IPS-18a (cell line): ENCODE measurements around the gene AHRR.
"Not testable (repeated sequence)": the region's sequence is repeated elsewhere in the genome, so short reads cannot be mapped to it uniquely, and the experiment has no call there.

Experiments
- H3K27ac ChIP-seq: one replicate; pipeline ENCODE4 v1.5.1; 2013; ENCODE audit warnings: low read length
- H3K27me3 ChIP-seq: one replicate; pipeline ENCODE4 v1.6.1; 2013; ENCODE audit warnings: mild to moderate bottlenecking, low read length; ENCODE audit not compliant: control insufficient read depth, insufficient read depth
- H3K36me3 ChIP-seq: one replicate; pipeline ENCODE4 v1.6.1; 2013; ENCODE audit warnings: low read depth, low read length; ENCODE audit not compliant: control insufficient read depth
- H3K4me1 ChIP-seq: one replicate; pipeline ENCODE4 v1.6.1; 2013; ENCODE audit warnings: low read depth, low read length; ENCODE audit not compliant: control insufficient read depth
- H3K4me3 ChIP-seq: one replicate; pipeline ENCODE4 v1.5.1; 2013; ENCODE audit warnings: low read length
- H3K9ac ChIP-seq: one replicate; pipeline ENCODE4 v1.6.1; 2013; ENCODE audit warnings: mild to moderate bottlenecking, low read length, moderate library complexity
- H3K9me3 ChIP-seq: one replicate; pipeline ENCODE4 v1.6.1; 2013; ENCODE audit warnings: low read depth, low read length; ENCODE audit not compliant: control insufficient read depth

The AHRR gene

DNA sequence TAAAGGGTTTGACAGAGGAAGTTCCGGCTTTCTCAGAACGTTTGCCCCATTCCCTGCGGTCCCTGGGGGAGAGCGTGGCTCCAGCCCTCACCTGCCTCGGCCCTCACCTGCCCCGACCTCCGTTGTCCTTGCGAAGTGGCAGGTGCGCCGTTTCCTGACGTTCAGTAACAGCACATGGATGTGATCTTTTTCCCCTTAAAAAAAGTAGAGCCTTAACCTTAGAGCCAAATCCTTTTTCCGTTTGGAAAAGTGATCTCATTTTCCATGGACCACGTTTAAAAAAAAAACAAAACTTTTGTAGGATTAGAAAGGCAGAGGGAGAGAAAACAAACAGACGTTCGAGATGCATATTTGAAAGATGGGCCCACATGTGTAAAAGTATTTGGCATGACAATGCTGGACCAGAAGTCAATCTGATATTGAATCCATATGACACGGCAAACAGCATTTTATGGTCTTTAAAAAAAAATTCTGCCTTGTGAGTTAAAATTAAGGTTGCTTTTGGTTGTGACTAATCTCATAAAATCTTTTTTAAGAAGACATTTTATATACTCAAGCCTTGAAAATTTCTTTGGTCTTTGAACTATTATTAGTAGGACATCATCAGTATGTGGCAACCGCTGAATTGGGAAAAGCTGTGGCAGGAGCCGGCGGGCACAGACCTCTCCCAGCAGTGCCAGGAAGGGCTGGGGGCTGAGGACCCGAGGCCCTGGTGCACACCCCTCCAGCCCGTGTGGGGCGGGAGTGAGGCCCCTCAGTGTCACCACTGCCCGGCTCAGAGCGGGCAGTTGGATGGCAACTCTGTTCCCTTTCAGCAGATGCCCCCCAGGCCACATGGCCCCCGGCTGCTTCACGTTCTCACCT is 79.0 kb downstream of the AHRR start:
- H3K27ac ChIP-seq = peak overlapping the region; percentile 65
- peak overlapping the region; percentile 45 for H3K4me3 ChIP-seq

DNA sequence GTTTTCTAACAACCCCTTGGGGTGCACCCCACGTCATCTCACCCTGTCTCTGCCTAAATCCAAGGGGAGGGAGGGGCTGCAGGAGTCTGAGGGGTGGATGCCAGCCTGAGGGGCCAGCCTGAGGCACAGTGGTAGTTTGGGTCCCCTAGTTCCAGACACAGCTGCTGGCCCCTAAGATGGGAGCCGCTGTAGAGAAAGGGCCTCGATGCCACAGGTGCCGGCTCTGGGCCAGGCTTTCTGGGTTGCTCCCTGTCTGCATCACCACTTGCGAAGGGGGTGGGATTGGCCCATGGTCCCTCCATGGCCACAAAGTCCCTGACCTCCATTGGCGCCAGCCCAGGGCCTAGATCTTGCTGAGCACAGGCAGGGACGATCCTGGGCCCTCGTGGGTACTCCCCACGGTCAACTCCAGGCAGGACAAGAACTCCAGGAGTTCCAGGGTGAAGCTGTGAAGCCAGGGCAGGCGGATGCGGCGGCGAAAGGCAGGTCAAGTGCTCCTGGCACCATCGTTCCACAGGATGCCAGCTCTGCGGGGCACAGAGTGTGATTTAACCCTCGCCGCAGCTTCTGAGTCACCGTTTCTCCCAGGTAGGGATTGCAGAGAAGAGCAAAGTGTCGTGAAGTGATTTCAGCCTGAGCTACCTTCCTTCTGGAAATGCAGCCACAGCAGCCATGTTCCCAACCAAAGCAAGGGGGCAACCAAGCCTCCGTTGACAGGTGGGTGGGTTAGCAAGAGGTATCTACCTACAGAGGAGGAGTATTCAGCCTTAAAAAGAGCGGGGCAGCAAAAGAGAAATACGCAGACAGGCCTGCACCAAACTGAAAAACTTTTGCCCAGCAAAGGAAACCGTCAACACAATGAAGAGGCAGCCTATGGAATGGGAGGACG is 79.9 kb downstream of the AHRR start:
- no peak overlapping the region for H3K27ac ChIP-seq
- H3K36me3 ChIP-seq = no peaks in the 10 kb centered on the region
- H3K9me3 ChIP-seq = no peaks in the 10 kb centered on the region
- H3K4me1 ChIP-seq = peaks cover 19% of the 10 kb centered on the region
- no peak overlapping the region for H3K4me3 ChIP-seq
- no peak overlapping the region for H3K9ac ChIP-seq
- peaks cover 19% of the 10 kb centered on the region for H3K27me3 ChIP-seq

More for the DNA sequence above, 79.0 kb downstream of the AHRR start:
- H3K27me3 ChIP-seq = peaks cover 19% of the 10 kb centered on the region
- H3K9ac ChIP-seq = peak overlapping the region; percentile 82
- no peaks in the 10 kb centered on the region for H3K36me3 ChIP-seq
- peaks cover 19% of the 10 kb centered on the region for H3K4me1 ChIP-seq
- H3K9me3 ChIP-seq = no peaks in the 10 kb centered on the region

DNA sequence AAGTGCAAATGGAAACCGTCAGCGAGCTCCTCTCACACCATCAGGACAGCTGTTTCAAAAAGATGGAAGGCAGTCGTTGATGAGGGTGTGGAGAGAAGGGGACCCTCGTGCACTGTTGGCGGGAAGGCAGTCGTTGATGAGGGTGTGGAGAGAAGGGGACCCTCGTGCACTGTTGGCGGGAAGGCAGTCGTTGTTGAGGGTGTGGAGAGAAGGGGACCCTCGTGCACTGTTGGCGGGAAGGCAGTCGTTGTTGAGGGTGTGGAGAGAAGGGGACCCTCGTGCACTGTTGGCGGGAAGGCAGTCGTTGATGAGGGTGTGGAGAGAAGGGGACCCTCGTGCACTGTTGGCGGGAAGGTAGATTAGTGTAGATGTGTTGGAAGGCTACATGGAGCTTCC is 80.7 kb downstream of the AHRR start:
- peaks cover 19% of the 10 kb centered on the region for H3K27me3 ChIP-seq
- H3K27ac ChIP-seq, H3K9me3 ChIP-seq, H3K4me3 ChIP-seq, H3K9ac ChIP-seq, H3K36me3 ChIP-seq: not testable (repeated sequence)
- H3K4me1 ChIP-seq = peaks cover 19% of the 10 kb centered on the region

DNA sequence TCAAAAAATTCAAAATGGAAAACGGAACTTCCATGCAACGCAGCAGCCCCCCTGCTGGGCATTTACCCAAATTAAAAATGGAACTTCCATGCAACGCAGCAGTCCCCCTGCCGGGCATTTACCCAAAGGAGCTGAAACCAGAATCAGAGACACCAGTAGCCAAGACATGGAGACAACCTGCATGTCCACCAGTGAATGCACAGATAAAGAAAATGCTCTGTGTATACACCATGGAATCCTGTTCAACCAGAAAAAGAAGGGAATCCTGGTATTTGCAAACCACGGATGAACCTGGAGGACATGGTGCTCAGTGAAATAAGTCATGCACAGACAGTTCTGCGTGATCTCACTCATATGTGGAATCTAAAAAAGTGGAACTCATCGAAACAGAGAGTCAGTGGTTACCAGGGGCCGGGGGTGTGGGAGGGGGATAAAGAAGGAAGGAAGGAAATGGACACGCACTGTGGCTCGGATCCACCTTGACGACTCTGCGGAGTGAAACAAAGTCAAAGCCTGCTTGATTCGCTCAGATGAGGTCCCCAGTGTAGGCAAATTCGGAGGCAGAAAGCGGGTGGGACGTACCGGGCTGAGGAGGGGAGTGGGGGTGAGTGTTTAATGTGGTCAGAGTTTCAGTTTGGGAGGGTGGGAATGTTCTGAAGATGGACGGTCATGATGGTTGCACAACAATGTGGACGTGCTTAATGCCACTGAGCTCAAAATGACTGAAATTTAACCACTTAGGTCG is 81.3 kb downstream of the AHRR start:
- no peak overlapping the region for H3K4me3 ChIP-seq
- H3K27ac ChIP-seq = no peak overlapping the region
- peaks cover 19% of the 10 kb centered on the region for H3K4me1 ChIP-seq
- H3K27me3 ChIP-seq = peaks cover 19% of the 10 kb centered on the region
- H3K9me3 ChIP-seq = no peaks in the 10 kb centered on the region
- H3K36me3 ChIP-seq = no peaks in the 10 kb centered on the region
- no peak overlapping the region for H3K9ac ChIP-seq

DNA sequence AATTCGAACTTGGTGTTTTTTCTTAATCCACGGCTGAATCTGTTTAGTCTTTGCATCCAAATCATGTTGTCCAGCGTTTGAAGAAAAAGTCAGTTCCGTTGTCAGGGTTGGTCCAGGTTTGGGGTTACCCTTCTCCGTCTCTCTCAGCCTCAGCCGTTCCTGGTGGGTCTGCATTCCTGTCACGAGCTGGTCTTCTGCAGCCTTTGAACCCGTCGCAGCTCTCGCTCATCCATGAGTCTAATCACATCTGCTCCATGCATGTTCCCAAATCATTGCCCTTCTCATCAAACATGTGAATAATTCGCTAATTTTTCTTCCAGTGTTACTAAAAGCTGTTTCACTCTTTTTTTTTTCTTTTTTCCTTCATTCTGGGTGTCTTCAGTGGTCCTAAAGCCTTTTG is 82.5 kb downstream of the AHRR start:
- no peak overlapping the region for H3K27ac ChIP-seq
- H3K9me3 ChIP-seq = no peaks in the 10 kb centered on the region
- H3K27me3 ChIP-seq = peaks cover 19% of the 10 kb centered on the region
- H3K4me1 ChIP-seq = peaks cover 17% of the 10 kb centered on the region
- no peaks in the 10 kb centered on the region for H3K36me3 ChIP-seq
- no peak overlapping the region for H3K4me3 ChIP-seq
- no peak overlapping the region for H3K9ac ChIP-seq

DNA sequence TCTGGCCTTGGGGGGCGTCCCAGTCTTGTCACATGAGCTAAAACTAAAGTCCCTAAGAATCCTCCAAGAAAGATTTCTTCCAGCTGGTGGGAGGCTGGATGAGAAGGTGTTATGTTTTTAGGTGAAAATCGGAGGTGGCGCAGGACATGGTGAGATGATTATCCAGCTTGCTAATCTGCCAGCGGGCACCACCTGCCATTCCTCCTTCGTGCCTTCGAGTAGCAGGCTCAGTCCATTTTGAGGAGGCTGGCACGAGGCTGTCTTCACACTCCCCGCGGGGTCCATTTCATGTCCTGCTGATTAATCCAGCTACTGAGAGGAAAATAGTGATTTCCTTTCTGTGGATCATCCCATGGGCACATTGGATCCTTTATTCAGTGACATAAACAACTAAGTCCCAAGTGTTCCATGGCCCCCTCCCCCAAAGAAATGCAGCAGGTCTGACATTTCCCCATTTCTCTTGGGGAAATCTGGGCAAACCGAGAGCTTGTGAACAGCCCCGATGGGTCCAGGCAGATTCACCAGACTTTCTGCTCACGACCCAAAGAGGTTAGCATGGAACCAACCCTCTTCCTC is 83.2 kb downstream of the AHRR start:
- H3K36me3 ChIP-seq = no peaks in the 10 kb centered on the region
- no peak overlapping the region for H3K4me3 ChIP-seq
- H3K27ac ChIP-seq = no peak overlapping the region
- peaks cover 10% of the 10 kb centered on the region for H3K4me1 ChIP-seq
- no peaks in the 10 kb centered on the region for H3K9me3 ChIP-seq
- H3K27me3 ChIP-seq = peaks cover 11% of the 10 kb centered on the region
- no peak overlapping the region for H3K9ac ChIP-seq

DNA sequence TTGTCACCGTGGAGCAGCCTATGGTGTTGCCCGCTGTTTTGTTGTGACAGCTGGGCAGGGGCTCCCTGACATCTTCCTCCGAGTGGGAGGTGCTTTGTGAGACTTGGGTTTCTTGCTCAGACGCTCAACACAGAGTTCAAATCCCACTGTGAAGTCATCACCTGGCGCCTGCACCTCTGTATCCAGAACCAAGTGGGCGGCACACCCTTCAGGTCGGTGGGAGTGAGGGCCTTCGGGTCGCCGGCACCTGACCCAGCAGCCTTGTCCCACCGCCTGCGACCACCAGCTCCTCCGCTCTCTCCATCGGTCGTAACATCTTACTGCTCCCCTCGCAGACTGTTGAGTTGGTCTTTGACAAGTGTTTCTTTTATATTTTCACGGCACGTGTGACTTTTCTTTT is 83.9 kb downstream of the AHRR start:
- no peak overlapping the region for H3K9ac ChIP-seq
- no peaks in the 10 kb centered on the region for H3K36me3 ChIP-seq
- no peak overlapping the region for H3K4me3 ChIP-seq
- no peaks in the 10 kb centered on the region for H3K9me3 ChIP-seq
- peaks cover 3% of the 10 kb centered on the region for H3K4me1 ChIP-seq
- peaks cover 7% of the 10 kb centered on the region for H3K27me3 ChIP-seq
- H3K27ac ChIP-seq = no peak overlapping the region

DNA sequence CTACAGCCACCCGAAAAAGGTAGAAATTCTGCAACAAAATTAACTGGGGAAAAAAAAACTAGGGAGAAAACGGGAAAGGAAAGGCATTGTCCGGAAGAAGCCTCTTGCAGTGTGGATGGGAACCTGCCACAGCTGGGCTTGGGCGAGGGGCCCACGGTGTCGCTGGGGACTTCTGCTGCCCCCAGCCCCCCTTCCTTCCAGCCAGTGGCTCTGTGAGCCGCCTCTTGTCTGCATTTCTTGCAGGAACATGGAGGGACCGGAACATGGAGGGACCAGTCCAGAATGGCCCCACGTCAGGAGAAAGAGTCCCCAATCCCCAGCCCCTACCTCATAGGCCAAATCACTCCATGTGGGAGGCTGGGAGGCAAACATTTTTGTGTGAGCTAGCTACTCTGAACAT is 84.5 kb downstream of the AHRR start:
- Histone ChIP-seq H3K27ac (no peak overlapping the region), H3K4me3 (no peak overlapping the region), H3K9ac (no peak overlapping the region), H3K4me1 (peaks cover under 1% of the 10 kb centered on the region), H3K27me3 (peaks cover 1% of the 10 kb centered on the region), H3K36me3 (no peaks in the 10 kb centered on the region), H3K9me3 (no peaks in the 10 kb centered on the region)

DNA sequence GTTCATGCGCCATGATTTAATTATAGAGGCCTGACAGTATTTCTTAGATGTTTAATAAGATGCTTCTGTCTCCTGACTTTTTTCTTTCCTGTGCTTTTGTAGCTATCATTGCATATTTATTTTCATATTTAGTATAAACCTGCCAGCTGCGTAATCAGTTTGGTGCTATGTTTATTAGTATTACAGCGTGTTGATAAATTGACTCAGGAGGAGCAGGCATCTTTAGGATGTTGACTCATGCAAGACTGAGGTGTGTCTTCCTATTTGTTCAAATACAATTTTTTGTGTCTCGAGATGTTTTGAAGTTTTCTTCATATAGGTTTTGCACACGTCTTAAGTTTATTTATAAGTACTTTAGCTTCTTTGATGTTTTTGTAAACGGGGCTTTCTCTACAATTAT is 85.5 kb downstream of the AHRR start:
- Histone ChIP-seq H3K4me1 (peaks cover 3% of the 10 kb centered on the region), H3K36me3 (no peaks in the 10 kb centered on the region), H3K9ac (no peak overlapping the region), H3K9me3 (no peaks in the 10 kb centered on the region), H3K27ac (no peak overlapping the region), H3K4me3 (no peak overlapping the region), H3K27me3 (no peaks in the 10 kb centered on the region)

DNA sequence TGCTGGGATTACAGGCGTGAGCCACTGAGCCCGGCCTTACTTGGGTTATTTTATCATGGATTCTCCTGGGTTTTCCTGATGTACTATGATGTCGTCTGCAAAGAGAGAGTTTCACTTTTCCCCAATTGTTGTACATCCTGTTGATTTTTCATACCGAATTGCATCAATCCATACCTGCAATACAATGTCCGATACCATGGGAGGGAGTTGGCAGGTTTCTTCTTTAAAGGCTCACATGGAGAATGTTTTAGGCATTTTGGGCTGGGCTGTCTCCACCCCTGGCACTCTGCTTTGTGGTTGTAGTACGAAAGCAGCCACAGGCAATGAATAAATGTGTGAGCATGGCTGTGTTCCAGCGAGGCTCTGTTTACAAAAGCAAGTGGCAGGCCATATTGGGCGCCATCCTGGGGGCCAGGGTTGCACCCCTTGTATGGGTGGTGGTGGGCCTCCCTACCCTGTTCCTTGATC is 86.3 kb downstream of the AHRR start:
- no peak overlapping the region for H3K4me3 ChIP-seq
- H3K27ac ChIP-seq = no peak overlapping the region
- no peaks in the 10 kb centered on the region for H3K27me3 ChIP-seq
- H3K4me1 ChIP-seq = peaks cover 3% of the 10 kb centered on the region
- no peaks in the 10 kb centered on the region for H3K36me3 ChIP-seq
- H3K9me3 ChIP-seq = no peaks in the 10 kb centered on the region
- H3K9ac ChIP-seq = no peak overlapping the region
